Transverse colon (tissue), 4 donors: ENCODE results near the gene PTPRN2.
"Not testable (repeated sequence)": the region's sequence is repeated elsewhere in the genome, so short reads cannot be mapped to it uniquely, and the experiment has no call there.

Source experiments
- EP300 ChIP-seq: sonication (generic); formaldehyde crosslinking; IDR thresholded peaks from one replicate; pipeline ENCODE4 v1.6.1; 2017; ENCODE audit warnings: antibody characterized with exemption, low read depth
- POLR2A ChIP-seq: fragments of 450-650 bp; IDR thresholded peaks from one replicate; pipeline ENCODE4 v1.6.1; 2016; ENCODE audit warnings: antibody characterized with exemption, mild to moderate bottlenecking, moderate library complexity
- POLR2AphosphoS5 ChIP-seq, 3 donors: sonication (generic); formaldehyde crosslinking; IDR thresholded peaks; one replicate each; pipeline ENCODE4 v1.6.1; 2016; ENCODE audit warnings: antibody characterized with exemption in 3 of 3
- TF ChIP-seq, protein P1 (sequence below), 5 experiments: fragments of 200-600 bp in 3 of 5; fragments of 450-650 bp in 2 of 5; sonication (generic) in 3 of 5; IDR thresholded peaks; 1 replicate in 2 of 5; 2 replicates in 3 of 5; pipeline ENCODE4 v1.5.1; 2016 to 2017; ENCODE audit warnings: antibody characterized with exemption in 5 of 5, inconsistent platforms in 3 of 5, mild to moderate bottlenecking in 2 of 5, moderate library complexity in 1 of 5

DNA sequence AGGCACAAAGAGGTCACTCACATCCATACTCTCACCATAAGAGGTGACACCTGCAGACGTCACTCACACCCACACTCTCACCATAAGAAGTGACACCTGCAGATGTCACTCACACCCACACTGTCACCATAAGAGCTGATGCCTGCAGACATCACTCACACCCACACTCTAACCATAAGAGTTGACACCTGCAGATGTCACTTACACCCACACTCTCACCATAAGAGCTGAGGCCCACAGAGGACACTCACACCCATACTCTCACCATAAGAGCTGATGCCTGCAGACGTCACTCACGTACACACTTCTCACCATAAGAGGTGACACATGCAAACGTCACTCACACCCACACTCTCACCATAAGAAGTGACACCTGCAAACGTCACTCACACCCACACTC, 255.1 kb downstream of the PTPRN2 start:
- TF ChIP-seq EP300; POLR2A; POLR2AphosphoS5 (IDR thresholded peaks at IDR 0.05): not testable (repeated sequence)
- TF ChIP-seq, protein P1, sequence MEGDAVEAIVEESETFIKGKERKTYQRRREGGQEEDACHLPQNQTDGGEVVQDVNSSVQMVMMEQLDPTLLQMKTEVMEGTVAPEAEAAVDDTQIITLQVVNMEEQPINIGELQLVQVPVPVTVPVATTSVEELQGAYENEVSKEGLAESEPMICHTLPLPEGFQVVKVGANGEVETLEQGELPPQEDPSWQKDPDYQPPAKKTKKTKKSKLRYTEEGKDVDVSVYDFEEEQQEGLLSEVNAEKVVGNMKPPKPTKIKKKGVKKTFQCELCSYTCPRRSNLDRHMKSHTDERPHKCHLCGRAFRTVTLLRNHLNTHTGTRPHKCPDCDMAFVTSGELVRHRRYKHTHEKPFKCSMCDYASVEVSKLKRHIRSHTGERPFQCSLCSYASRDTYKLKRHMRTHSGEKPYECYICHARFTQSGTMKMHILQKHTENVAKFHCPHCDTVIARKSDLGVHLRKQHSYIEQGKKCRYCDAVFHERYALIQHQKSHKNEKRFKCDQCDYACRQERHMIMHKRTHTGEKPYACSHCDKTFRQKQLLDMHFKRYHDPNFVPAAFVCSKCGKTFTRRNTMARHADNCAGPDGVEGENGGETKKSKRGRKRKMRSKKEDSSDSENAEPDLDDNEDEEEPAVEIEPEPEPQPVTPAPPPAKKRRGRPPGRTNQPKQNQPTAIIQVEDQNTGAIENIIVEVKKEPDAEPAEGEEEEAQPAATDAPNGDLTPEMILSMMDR (IDR thresholded peaks at IDR 0.05) = not testable (repeated sequence)
